Renal cortical epithelial cell (primary cell): ENCODE data around the gene OR2M5. TPM values are rescaled to one million over a fixed set of nuclear protein-coding genes. Genes with fewer than 3 reads are reported as not detected.

Experiments used
- total RNA-seq: library from RNA; depleted of rRNA; stranded (reverse); fragments of >200 nt; gene quantifications from 2 replicates; pipeline ENCODE4 v1.2.3, GENCODE V29; 2014

The OR2M5 gene
- total RNA-seq, 1 donor from 2014 or later, result not detected

Other genes with a start within 250 kb of the OR2M5 start
- 0.15 TPM in 1 of 2 replicates, not detected in the other for gene OR2W3, start 249.6 kb upstream of the OR2M5 start, total RNA-seq
- not detected in 2 replicates for gene OR2T8, start 224.9 kb upstream of the OR2M5 start, total RNA-seq
- gene OR2AJ1, start 220.3 kb upstream of the OR2M5 start, total RNA-seq, result not detected in 2 replicates
- gene OR2L8, start 196.3 kb upstream of the OR2M5 start, total RNA-seq, result 0.25 TPM in 1 of 2 replicates, not detected in the other
- gene OR2AK2, start 179.9 kb upstream of the OR2M5 start, total RNA-seq, result not detected in 2 replicates
- gene OR2L5, start 131.5 kb upstream of the OR2M5 start, total RNA-seq, result 0.05 TPM in 1 of 2 replicates, not detected in the other
- not detected in 2 replicates for gene OR2L2, start 115.1 kb upstream of the OR2M5 start, total RNA-seq
- gene OR2L3, start 98.3 kb upstream of the OR2M5 start, total RNA-seq, result not detected in 2 replicates
- not detected in 2 replicates for gene OR2L13, start 50.0 kb upstream of the OR2M5 start, total RNA-seq
- not detected in 2 replicates for gene OR2M2, start 29.7 kb downstream of the OR2M5 start, total RNA-seq
- gene OR2M3, start 52.1 kb downstream of the OR2M5 start, total RNA-seq, result not detected in 2 replicates
- not detected in 2 replicates for gene OR2M4, start 86.3 kb downstream of the OR2M5 start, total RNA-seq
- gene OR2T33, start 132.8 kb downstream of the OR2M5 start, total RNA-seq, result not detected in 2 replicates
- not detected in 2 replicates for gene OR2T12, start 158.3 kb downstream of the OR2M5 start, total RNA-seq
- not detected in 2 replicates for gene OR2M7, start 179.4 kb downstream of the OR2M5 start, total RNA-seq
- gene OR14C36, start 203.6 kb downstream of the OR2M5 start, total RNA-seq, result not detected in 2 replicates
- not detected in 2 replicates for gene OR2T4, start 216.5 kb downstream of the OR2M5 start, total RNA-seq
- not detected in 2 replicates for gene OR2T6, start 230.6 kb downstream of the OR2M5 start, total RNA-seq